ENCODE data around the gene SOSTDC1.
A peak's percentile ranks its signal among the peaks of the same experiment; 100 is the strongest.
"Not testable (repeated sequence)": the region's sequence is repeated elsewhere in the genome, so short reads cannot be mapped to it uniquely, and the experiment has no call there.

Gene SOSTDC1

DNA sequence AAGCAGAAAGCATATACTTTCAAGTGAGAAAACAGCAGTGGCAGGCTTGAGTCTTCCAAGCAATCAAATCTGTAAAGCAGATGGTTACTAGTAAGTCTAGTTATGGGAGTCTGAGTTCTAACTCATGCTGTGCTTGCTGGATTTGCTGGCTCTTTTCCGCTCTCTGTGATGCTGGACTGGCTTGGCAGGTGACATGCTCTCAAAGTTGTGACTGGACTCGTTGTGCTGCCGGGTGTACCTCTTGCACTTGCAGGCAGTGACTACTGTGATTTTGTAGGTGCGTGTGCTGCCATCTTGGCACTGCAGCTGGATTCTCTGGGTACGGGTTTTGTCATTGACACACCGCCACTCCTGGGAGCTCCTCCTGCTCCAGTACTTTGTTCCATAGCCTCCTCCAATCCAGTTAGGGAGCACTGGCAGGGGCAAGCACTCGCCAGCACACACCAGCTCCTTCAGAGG is 3.1 kb downstream of the SOSTDC1 start:
- DNase-seq (ENCODE audit: low spot score), result no peak

- DNase-seq (ENCODE audit: low spot score), result no peak
Observed at GRCh38 chr7:16460789-16461493, 4.6 kb downstream of the SOSTDC1 start.

GRCh38 chr7:16456303-16456702 is 9.2 kb downstream of the SOSTDC1 start:
- not testable (repeated sequence) for DNase-seq (ENCODE audit: low spot score)

- DNase-seq (ENCODE audit: low spot score), result no peak
Observed at GRCh38 chr7:16455591-16455990, 9.9 kb downstream of the SOSTDC1 start.

- DNase-seq (ENCODE audit: low spot score), result no peak
Observed at GRCh38 chr7:16450366-16450765, 15.2 kb downstream of the SOSTDC1 start.

DNA sequence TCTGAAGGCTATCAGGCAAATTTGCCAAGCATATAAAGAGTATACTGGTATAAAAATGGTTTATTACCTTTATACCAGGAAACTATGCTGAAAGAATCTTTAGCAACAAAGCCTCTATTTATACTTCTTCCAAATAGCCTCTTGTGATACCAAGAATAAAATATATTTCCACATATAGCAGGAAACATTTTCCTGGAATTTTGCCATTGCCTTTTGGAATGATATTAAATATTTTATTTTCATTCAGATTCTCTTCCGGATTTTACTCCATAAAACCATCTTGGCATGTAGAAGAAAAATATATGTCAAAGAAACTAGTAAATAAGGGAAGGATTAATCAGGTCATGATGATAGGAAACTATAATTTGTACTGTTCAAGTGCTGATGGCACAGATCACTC is 17.7 kb downstream of the SOSTDC1 start:
- no peak for DNase-seq (ENCODE audit: low spot score)

DNA sequence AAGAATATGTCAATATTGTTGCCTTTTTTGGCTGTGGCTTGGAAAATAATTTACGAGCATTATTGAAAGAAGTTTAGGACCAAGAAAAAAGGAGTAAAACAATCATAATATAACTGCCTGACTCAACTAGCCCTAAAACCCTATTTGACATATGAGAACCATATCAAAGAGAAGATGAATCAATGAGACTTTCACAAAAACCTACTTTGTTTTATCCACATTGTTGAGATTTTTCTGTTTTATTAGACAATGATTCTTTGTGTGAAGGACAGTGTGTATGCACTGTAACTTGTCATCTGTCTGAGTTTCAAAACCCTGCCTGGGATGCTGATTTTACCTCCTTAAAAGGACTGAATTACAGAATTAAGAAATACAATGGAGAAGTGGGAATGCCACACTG is 19.0 kb downstream of the SOSTDC1 start:
- no peak for DNase-seq (ENCODE audit: low spot score)

DNA sequence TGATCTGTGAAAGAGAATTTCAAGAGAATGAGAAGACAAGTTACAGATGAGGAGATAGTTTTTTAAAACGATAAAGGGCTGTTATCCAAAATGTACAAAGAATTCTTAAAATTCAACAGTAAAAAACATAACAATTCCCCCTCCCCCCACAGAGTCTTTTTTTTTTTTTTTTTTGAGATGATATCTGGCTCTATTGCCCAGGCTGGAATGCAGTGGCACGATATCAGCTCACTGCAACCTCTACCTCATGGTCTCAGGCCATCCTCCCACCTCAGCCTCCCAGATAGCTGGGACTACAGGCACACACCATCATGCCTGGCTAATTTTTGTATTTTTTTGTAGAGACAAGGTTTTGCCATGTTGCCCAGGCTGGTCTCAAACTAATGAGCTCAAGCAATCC is 21.7 kb downstream of the SOSTDC1 start:
- not testable (repeated sequence) for DNase-seq (ENCODE audit: low spot score)

DNA sequence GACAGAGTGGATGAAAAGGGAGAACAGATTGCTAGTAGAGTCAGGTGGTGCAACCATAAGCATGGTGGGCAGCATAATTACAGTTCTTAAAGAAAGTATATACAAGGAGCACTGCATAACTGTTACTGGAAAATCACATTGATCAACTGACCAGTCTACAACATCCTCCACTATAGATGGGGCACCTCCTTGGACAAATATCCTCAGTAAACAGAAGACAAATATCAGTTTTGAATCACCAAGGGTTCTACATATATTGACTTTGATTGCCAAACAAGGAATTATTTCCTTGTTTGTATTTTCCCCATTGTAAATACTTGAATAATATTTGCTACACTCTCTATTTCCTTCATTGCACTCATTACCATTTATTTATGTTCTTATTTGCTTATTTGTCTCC is 26.6 kb downstream of the SOSTDC1 start:
- DNase-seq (ENCODE audit: low spot score), result no peak

- no peak for DNase-seq (ENCODE audit: low spot score)
Observed at GRCh38 chr7:16436306-16436705, 29.2 kb downstream of the SOSTDC1 start.

- no peak for DNase-seq (ENCODE audit: low spot score)
Observed at GRCh38 chr7:16433568-16434122, 31.9 kb downstream of the SOSTDC1 start.

DNA sequence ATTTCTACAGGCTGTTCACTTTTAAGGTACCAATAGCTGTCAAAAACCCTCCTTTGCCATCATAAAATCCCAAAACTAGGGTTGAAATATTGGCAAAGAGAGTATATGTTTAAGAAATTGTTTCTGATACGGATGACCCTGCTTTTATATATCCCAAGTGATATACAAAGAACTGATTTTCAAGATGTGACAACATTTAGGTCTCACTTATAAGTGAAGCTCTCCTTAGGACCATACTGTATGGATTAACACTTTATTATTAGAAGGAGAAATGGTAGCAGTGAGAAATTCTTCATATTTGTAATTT is 33.2 kb downstream of the SOSTDC1 start:
- no peak for DNase-seq (ENCODE audit: low spot score)

DNA sequence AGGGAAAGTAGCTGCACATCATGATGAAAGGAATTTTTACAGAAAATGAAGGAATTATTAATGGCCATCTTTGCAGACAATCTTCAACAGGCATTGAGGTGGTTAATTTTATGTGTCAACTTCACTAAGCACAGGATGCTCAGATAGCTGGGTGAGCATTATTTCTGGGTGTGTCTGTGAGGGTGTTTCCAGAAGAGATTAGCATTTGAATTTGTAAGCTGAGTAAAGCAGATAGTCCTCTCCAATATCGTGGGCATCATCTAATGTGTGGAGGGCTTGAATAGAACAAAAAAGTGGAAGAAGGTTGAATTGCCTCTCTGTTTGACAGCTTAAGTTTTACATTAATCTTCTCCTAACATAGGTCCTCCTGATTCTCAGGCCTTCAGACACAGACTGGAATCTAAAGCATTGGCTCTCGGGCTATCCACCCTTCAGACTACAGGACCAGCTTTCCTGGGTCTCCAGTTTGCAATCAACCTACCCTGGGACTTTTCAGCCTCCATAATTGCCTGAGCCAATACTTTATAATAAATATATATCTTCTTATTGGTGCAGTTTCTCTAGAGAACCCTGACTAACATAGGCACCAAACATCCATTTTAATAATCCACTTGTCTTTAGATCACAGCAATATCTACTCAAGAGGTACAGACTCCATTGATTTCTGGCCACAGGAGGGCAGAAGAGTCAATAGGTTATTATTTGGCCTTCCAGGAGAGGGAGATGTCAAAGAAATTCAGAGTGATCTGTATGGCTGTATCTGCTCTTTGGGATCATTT is 33.7 kb downstream of the SOSTDC1 start:
- peak; percentile 36 for DNase-seq (ENCODE audit: low spot score)

GRCh38 chr7:16430133-16430532 is 35.4 kb downstream of the SOSTDC1 start:
- no peak for DNase-seq (ENCODE audit: low spot score)

- no peak for DNase-seq (ENCODE audit: low spot score)
Observed at GRCh38 chr7:16428672-16429071, 36.9 kb downstream of the SOSTDC1 start.

DNA sequence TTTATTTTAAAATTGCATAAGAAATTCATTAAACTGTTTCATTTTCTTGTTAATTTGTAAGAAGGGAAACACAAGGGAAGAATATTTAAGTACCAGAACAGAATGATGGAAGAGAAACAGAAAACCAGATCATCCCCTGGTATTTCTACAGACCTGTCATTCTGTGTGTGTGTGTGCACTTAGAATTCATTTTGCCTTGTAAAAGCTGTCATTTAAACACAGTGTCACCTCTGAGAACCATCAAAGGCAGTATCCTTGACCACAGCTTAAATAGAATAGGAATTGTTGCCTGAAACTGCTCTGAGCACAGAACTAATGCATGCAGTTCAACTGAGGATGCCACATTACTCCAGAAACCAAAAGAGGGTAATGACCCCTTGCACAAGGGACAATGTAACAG is 37.4 kb downstream of the SOSTDC1 start:
- DNase-seq (ENCODE audit: low spot score), result no peak

DNA sequence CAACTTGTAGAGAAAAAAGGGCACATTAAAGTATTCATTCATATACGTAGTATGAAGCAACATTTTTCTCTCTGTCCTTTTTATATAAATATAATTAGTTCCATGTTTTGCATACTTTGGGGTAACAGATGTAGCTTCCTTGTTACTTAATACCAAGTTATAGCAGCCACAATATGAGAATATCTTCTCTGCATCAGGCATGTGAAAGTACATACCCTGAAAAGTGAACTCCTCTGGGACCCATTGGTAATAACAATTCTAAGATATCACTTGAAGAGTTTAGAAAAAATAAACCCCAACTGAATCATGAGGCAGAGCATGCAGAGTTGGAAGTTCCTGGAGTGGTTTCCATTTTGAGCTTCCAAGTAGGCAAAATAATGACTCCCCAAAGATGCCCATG is 41.8 kb downstream of the SOSTDC1 start:
- no peak for DNase-seq (ENCODE audit: low spot score)

GRCh38 chr7:16422917-16423316 is 42.6 kb downstream of the SOSTDC1 start:
- no peak for DNase-seq (ENCODE audit: low spot score)

GRCh38 chr7:16422103-16422435 is 43.5 kb downstream of the SOSTDC1 start:
- DNase-seq (ENCODE audit: low spot score), result no peak

DNA sequence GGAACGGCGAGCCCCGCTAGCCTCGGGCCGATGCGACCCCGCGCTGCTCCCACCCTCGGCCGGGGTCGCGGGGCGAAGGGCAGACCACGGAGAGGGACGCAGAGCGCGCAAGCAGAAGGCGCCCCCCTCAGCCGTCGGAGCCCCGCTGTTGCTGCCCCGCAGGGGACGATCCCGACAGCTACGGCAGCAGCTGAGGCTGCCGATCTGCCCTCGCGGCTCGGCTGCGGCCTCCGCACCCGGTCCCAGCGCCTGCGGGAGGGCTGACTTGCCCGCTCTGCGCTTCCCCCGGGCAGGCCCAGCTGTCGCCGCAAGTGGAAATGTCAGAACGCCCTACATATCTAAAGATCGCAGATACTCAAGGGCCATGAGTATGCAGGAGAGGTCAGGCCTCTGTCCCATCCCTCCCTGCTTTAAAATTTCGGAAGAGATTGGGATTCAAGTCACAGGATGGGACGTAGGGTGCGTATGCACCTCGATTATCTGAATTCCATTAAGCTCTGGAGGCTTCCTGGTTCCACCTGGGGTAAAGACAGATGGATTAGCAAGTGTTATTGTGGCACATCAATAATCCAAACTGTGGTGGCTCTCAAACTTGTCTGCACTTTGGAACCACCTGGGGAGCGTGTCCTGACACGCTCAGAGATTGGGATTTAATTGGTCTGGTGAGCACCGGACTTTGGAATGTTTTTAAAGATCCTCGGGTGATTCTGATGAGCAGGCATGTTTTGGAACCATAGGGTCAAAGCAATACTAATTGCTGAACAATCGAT is 44.0 kb downstream of the SOSTDC1 start, which contains the start of gene CRPPA:
Gene CRPPA (minus strand): TSS at position 206 of the 770 bp plus-strand sequence. CDS start 216 bp downstream, outside the sequence.
- DNase-seq (ENCODE audit: low spot score), result peak; percentile 31

- peak; percentile 88 for DNase-seq (ENCODE audit: low spot score)
Observed at GRCh38 chr7:16420649-16421332, 44.7 kb downstream of the SOSTDC1 start.

- no peak for DNase-seq (ENCODE audit: low spot score)
Observed at GRCh38 chr7:16420329-16420648, 45.2 kb downstream of the SOSTDC1 start.
